Testis (tissue), 3 donors: ENCODE measurements around the gene ZNF207. TPM values are rescaled to one million over a fixed set of nuclear protein-coding genes. Genes with fewer than 3 reads are reported as not detected.
"Not testable (repeated sequence)": the region's sequence is repeated elsewhere in the genome, so short reads cannot be mapped to it uniquely, and the experiment has no call there.

ENCODE experiments used
- DNase-seq: peaks from one replicate; pipeline ENCODE4 v3.0.0-alpha.2; 2019
- H3K27ac ChIP-seq, 2 donors: fragments of 200-600 bp; sonication (generic); one replicate each; pipeline ENCODE4 v1.5.1; 2019
- H3K27me3 ChIP-seq: fragments of 200-600 bp; sonication (generic); one replicate; pipeline ENCODE4 v1.5.1; 2019
- H3K36me3 ChIP-seq: fragments of 200-600 bp; sonication (generic); one replicate; pipeline ENCODE4 v1.5.1; 2017; ENCODE audit warnings: low read depth; ENCODE audit errors: missing control alignments
- H3K4me1 ChIP-seq: fragments of 200-600 bp; sonication (generic); one replicate; pipeline ENCODE4 v1.5.1; 2019
- H3K4me3 ChIP-seq, 2 donors: fragments of 200-600 bp; sonication (generic); one replicate each; pipeline ENCODE4 v1.5.1; 2017 to 2019
- H3K9me3 ChIP-seq: fragments of 200-600 bp; sonication (generic); one replicate; pipeline ENCODE4 v1.5.1; 2017
- POLR2A ChIP-seq: fragments of 450-650 bp; IDR thresholded peaks from one replicate; pipeline ENCODE4 v1.6.1; 2017; ENCODE audit warnings: antibody characterized with exemption, mild to moderate bottlenecking, moderate library complexity
- WGBS, 2 donors: methylation state at CpG; one replicate each; pipeline ENCODE4 v1.1.5; 2018; 5-methylcytosine and 5-hydroxymethylcytosine counted together
- intact Hi-C: fragments of 100-400 bp; cut with DNase I; formaldehyde crosslinking; loops from one replicate; pipeline ENCODE4 v1.15.1; 2023; ENCODE audit warnings: low total_unique reads
- polyA plus RNA-seq: library from polyadenylated mRNA; stranded (reverse); fragments of 350-450 nt; fragmentation: Illumina TruSeq; extraction: RNeasy Lipid Tissue Mini Kit (QIAGEN cat#74804); gene quantifications from one replicate; pipeline ENCODE4 v1.2.3, GENCODE V29; 2014; ENCODE audit warnings: low read depth, low replicate concordance; ENCODE audit not compliant: insufficient read depth
- total RNA-seq, 2 donors: library from RNA; depleted of rRNA; stranded (reverse); fragments of >200 nt; gene quantifications; one replicate each; pipeline ENCODE4 v1.2.3, GENCODE V29; 2016
- TF ChIP-seq, protein P1 (sequence below), 3 experiments: fragments of 450-650 bp in 2 of 3; fragments of 200-600 bp in 1 of 3; sonication (generic) in 1 of 3; IDR thresholded peaks; one replicate each; pipeline ENCODE4 v1.5.1; 2016 to 2019; ENCODE audit warnings: antibody characterized with exemption in 3 of 3, mild to moderate bottlenecking in 2 of 3, moderate library complexity in 1 of 3

Gene ZNF207
- total and polyA plus RNA-seq, 3 donors from 2014 or later: 155 to 240 (median 206) TPM

DNA sequence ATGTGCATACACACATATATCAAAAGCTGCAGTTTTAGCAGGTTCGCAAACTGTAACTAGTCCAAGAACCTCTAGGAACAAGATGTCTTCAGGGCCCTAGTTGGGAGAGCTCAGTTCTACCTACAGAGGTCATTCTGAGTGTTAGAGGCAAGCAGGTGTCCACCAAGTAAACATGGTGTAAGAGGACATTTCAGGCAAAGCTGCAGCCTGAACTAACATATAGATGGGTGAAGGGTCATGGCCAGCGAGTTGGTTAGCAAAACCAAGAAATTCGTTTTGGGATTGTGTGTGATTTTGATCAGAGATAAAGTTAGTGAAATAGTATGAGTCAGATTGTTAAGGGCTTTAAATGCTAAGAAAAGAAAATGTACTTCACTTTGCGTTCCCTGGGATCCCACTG is 32.6 kb upstream of the ZNF207 start:
- WGBS, 2 donors: 83 to 85% methylated on average over 4 of the region's 4 CpGs
- TF ChIP-seq POLR2A: no peak
- TF ChIP-seq, protein P1, sequence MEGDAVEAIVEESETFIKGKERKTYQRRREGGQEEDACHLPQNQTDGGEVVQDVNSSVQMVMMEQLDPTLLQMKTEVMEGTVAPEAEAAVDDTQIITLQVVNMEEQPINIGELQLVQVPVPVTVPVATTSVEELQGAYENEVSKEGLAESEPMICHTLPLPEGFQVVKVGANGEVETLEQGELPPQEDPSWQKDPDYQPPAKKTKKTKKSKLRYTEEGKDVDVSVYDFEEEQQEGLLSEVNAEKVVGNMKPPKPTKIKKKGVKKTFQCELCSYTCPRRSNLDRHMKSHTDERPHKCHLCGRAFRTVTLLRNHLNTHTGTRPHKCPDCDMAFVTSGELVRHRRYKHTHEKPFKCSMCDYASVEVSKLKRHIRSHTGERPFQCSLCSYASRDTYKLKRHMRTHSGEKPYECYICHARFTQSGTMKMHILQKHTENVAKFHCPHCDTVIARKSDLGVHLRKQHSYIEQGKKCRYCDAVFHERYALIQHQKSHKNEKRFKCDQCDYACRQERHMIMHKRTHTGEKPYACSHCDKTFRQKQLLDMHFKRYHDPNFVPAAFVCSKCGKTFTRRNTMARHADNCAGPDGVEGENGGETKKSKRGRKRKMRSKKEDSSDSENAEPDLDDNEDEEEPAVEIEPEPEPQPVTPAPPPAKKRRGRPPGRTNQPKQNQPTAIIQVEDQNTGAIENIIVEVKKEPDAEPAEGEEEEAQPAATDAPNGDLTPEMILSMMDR (IDR thresholded peaks at IDR 0.05): no peak
- no peaks in the 10 kb centered on the region for H3K9me3 ChIP-seq

DNA sequence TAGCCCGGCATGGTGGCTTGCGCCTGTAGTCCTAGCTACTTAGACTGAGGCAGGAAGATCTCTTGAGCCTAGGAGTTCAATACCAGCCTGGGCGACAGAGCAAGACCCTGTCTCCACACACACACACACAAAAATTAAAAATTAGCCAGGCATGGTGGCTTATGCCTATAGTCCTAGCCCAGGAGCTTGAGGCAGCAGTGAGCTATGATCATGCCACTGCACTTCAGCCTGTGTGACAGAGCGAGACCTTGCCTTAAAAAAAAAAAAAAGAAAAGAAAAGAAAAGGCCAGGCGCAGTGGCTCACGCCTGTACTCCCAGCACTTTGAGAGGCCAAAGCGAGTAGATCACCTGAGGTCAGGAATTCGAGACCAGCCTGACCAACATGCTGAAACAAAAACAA is 31.9 kb upstream of the ZNF207 start:
- H3K27ac ChIP-seq: no peak overlapping the region
- TF ChIP-seq POLR2A: no peak
- TF ChIP-seq, protein P1 (IDR thresholded peaks at IDR 0.05): no peak
- no peaks in the 10 kb centered on the region for H3K27me3 ChIP-seq
- intact Hi-C loops: loop anchor here (10.0 kb wide), 1 partner anchor 63 kb away; no protein-coding TSS in a partner anchor
- H3K9me3 ChIP-seq: no peaks in the 10 kb centered on the region
- H3K4me1 ChIP-seq: no peaks in the 10 kb centered on the region
- no peaks in the 10 kb centered on the region for H3K36me3 ChIP-seq
- 92 to 96% methylated on average over 5 to 8 of the region's 8 CpGs for WGBS, 2 donors
- H3K4me3 ChIP-seq: no peak overlapping the region
- no peak for DNase-seq

More for the DNA sequence above, 32.6 kb upstream of the ZNF207 start:
- DNase-seq: no peak
- no peak overlapping the region for H3K4me3 ChIP-seq
- intact Hi-C loops: loop anchor here (10.0 kb wide), 1 partner anchor 63 kb away; no protein-coding TSS in a partner anchor
- no peak overlapping the region for H3K27ac ChIP-seq
- H3K36me3 ChIP-seq: no peaks in the 10 kb centered on the region
- H3K4me1 ChIP-seq: no peaks in the 10 kb centered on the region
- no peaks in the 10 kb centered on the region for H3K27me3 ChIP-seq

DNA sequence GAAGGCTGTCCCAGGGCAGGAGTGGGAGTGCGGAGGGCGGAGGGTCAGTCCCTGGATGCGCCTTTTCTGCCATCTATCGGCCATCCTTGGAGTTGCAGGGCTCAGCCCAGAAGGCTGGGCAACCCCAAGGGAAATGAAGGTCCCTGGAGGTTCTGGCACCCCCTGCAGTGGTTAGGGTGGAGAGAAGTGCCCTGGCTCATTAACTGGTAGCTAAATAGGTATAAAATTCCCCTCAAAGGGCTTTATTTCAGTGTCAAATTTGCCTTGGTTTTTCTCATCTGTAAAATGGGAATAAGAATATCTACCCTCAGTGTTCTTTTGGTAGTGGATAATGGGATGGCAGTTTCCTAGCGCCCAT is 30.4 kb upstream of the ZNF207 start:
- no peak overlapping the region for H3K27ac ChIP-seq
- H3K4me1 ChIP-seq: no peaks in the 10 kb centered on the region
- H3K27me3 ChIP-seq: no peaks in the 10 kb centered on the region
- 13 to 15% methylated on average over 5 of the region's 5 CpGs for WGBS, 2 donors
- intact Hi-C loops: loop anchor here (10.0 kb wide), 1 partner anchor 65 kb away; no protein-coding TSS in a partner anchor
- H3K9me3 ChIP-seq: no peaks in the 10 kb centered on the region
- DNase-seq: peak; percentile 88
- TF ChIP-seq POLR2A: no peak
- TF ChIP-seq, protein P1 (IDR thresholded peaks at IDR 0.05): peak; percentile 71 to 92 (median 82)
- H3K36me3 ChIP-seq: no peaks in the 10 kb centered on the region
- H3K4me3 ChIP-seq: no peak overlapping the region

DNA sequence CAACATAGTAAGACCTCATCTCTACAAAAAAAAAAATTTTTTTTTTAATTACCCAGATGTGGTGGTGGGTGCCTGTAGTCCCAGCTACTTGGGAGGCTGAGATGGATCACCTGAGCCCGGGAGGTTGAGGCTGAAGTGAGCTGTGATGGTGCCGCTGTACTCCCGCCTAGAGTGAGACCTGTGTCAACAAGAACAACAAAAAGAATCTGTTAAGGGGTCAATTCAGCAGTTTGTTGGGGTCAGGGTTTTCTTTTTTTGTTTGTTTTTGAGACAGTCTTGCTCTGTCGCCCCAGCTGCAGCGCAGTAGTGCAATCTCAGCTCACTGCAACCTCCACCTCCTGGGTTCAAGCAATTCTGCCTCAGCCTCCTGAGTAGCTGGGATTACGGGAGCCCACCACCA is 29.9 kb upstream of the ZNF207 start:
- intact Hi-C loops, H3K4me3 ChIP-seq, DNase-seq, H3K9me3 ChIP-seq, H3K36me3 ChIP-seq, H3K27ac ChIP-seq, H3K27me3 ChIP-seq, H3K4me1 ChIP-seq: not testable (repeated sequence)
- WGBS, 2 donors: 88 to 89% methylated on average over 6 of the region's 6 CpGs

DNA sequence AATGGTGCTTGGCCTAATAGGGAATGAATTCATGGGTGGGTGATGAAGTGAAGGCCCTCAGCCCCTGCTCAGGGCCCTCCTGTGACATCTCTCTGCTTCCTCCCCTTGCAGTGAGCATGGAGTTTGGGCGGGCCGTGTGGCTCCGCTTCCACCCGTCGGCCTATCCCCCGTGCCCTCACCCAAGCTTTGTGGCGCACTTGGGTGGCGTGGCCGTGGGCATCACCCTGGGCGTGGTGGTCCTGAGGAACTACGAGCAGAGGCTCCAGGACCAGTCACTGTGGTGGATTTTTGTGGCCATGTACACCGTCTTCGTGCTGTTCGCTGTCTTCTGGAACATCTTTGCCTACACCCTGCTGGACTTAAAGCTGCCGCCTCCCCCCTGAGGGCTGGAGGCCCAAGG is 29.1 kb upstream of the ZNF207 start:
- Histone ChIP-seq H3K27me3 (no peaks in the 10 kb centered on the region), H3K27ac (no peak overlapping the region), H3K36me3 (no peaks in the 10 kb centered on the region), H3K4me1 (no peaks in the 10 kb centered on the region), H3K4me3 (no peak overlapping the region), H3K9me3 (no peaks in the 10 kb centered on the region)
- DNase-seq: no peak
- TF ChIP-seq, protein P1 (IDR thresholded peaks at IDR 0.05): no peak
- TF ChIP-seq POLR2A: no peak
- intact Hi-C loops: no loop called here
- WGBS, 2 donors: 91 to 97% methylated on average over 14 to 15 of the region's 15 CpGs
